ENCODE data around the gene SIPA1L3.

The SIPA1L3 gene

GRCh38 chr19:38139122-38139521 lies 232.1 kb downstream of the SIPA1L3 start:
- FAIRE-seq, result no peak
- DNase-seq (ENCODE audit: insufficient read length, low spot score), result no peak

- DNase-seq (ENCODE audit: insufficient read length, low spot score) (no peak), FAIRE-seq (no peak)
These were observed 234.1 kb downstream of the SIPA1L3 start for GRCh38 chr19:38141108-38141507.

GRCh38 chr19:38142176-38143035 lies 235.4 kb downstream of the SIPA1L3 start:
- peak; percentile 50 for DNase-seq (ENCODE audit: insufficient read length, low spot score)

GRCh38 chr19:38143847-38144246 lies 236.8 kb downstream of the SIPA1L3 start:
- DNase-seq (ENCODE audit: insufficient read length, low spot score) (no peak), FAIRE-seq (no peak)

More at GRCh38 chr19:38142176-38143035, 235.4 kb downstream of the SIPA1L3 start:
- no peak for FAIRE-seq

GRCh38 chr19:38144667-38145066 lies 237.7 kb downstream of the SIPA1L3 start:
- no peak for FAIRE-seq
- no peak for DNase-seq (ENCODE audit: insufficient read length, low spot score)

GRCh38 chr19:38145623-38146022 lies 238.6 kb downstream of the SIPA1L3 start:
- DNase-seq (ENCODE audit: insufficient read length, low spot score) (no peak), FAIRE-seq (no peak)

- no peak for DNase-seq (ENCODE audit: insufficient read length, low spot score)
- FAIRE-seq, result no peak
These were observed 241.3 kb downstream of the SIPA1L3 start for GRCh38 chr19:38148337-38148736.

GRCh38 chr19:38149661-38150061 lies 242.7 kb downstream of the SIPA1L3 start:
- DNase-seq (ENCODE audit: insufficient read length, low spot score) (no peak), FAIRE-seq (no peak)

- FAIRE-seq (no peak), DNase-seq (ENCODE audit: insufficient read length, low spot score) (no peak)
These were observed 244.2 kb downstream of the SIPA1L3 start for GRCh38 chr19:38151242-38151641.

- no peak for FAIRE-seq
- no peak for DNase-seq (ENCODE audit: insufficient read length, low spot score)
These were observed 245.7 kb downstream of the SIPA1L3 start for GRCh38 chr19:38152461-38153379.

GRCh38 chr19:38155453-38155852 lies 248.4 kb downstream of the SIPA1L3 start:
- DNase-seq (ENCODE audit: insufficient read length, low spot score) (no peak), FAIRE-seq (no peak)

GRCh38 chr19:38158730-38159129 lies 251.7 kb downstream of the SIPA1L3 start:
- FAIRE-seq, result no peak
- DNase-seq (ENCODE audit: insufficient read length, low spot score), result no peak

GRCh38 chr19:38162094-38162493 lies 255.1 kb downstream of the SIPA1L3 start:
- DNase-seq (ENCODE audit: insufficient read length, low spot score) (no peak), FAIRE-seq (no peak)

- DNase-seq (ENCODE audit: insufficient read length, low spot score) (no peak), FAIRE-seq (no peak)
These were observed 255.6 kb downstream of the SIPA1L3 start for GRCh38 chr19:38162632-38163031.

GRCh38 chr19:38163419-38164290 lies 256.6 kb downstream of the SIPA1L3 start:
- no peak for FAIRE-seq
- no peak for DNase-seq (ENCODE audit: insufficient read length, low spot score)

GRCh38 chr19:38164526-38164925 lies 257.5 kb downstream of the SIPA1L3 start:
- FAIRE-seq, result no peak
- no peak for DNase-seq (ENCODE audit: insufficient read length, low spot score)

- DNase-seq (ENCODE audit: insufficient read length, low spot score), result no peak
- FAIRE-seq, result no peak
These were observed 258.3 kb downstream of the SIPA1L3 start for GRCh38 chr19:38165335-38165734.

- DNase-seq (ENCODE audit: insufficient read length, low spot score), result no peak
- FAIRE-seq, result no peak
These were observed 261.6 kb downstream of the SIPA1L3 start for GRCh38 chr19:38168637-38169036.

- no peak for DNase-seq (ENCODE audit: insufficient read length, low spot score)
- FAIRE-seq, result no peak
These were observed 263.3 kb downstream of the SIPA1L3 start for GRCh38 chr19:38170334-38170733.

GRCh38 chr19:38172001-38172400 lies 265.0 kb downstream of the SIPA1L3 start:
- FAIRE-seq, result no peak
- DNase-seq (ENCODE audit: insufficient read length, low spot score), result no peak

Measured in GM19239 (cell line).